T follicular helper cell (primary cell): ENCODE data around the gene DNAJB7.
"Not testable (repeated sequence)": the region's sequence is repeated elsewhere in the genome, so short reads cannot be mapped to it uniquely, and the experiment has no call there.

Experiments used
- DNase-seq: peaks from one replicate; pipeline ENCODE4 v3.0.0-alpha.2; 2020; ENCODE audit warnings: low read depth

Gene DNAJB7

DNA sequence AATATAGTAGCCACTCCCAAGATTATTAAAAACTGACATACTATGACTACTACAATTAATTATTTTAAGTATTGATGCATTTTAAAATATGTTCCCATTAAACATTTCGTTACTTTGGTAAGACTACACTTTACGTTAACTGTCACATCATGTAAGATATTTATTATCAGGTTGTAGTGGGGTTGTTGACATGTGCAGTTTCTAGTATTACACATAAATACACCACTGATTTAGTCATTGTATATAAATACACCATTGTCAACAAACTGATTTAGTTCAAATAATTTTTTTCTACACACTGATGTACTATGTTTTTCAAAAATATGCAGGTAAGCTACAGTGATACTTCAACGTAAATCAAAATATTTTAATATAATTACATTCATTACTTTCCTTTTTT is 17.0 kb downstream of the DNAJB7 start:
- no peak for DNase-seq

DNA sequence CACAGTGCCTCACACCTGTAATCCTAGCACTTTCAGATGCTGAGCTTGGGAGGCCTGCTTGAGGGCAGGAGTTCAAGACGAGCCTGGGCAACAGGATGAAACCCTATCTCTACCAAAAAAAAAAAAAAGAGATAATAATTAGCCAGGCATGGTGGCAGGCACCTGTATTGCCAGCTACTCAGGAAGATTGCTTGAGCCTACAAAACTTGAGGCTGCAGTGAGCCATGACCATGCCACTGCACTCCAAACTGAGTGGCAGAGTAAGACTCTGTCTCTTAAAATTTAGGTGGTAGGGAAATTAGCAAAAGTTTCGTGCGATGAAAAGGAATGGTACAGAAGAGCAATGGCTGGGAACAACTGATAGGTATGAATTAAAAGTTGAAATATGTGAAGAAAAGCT is 23.4 kb downstream of the DNAJB7 start:
- no peak for DNase-seq

DNA sequence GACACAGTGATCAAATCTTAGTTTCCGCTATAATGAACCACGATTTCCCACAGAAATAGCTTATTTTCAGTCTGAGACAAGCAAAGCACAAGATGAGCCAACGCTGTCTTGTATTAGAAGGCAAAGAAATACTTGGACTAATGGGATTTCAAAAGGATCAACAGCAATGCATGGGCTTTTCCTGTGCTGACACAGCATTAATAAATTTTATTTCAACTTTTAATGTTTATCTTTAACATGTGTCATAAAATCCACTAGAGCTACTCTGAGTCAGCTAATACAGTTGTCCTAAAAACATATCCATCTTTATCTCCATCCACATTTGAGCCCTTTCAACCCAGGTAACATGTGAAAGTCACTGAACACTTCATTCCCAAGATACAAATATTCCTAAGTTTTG is 27.3 kb downstream of the DNAJB7 start:
- DNase-seq: no peak

DNA sequence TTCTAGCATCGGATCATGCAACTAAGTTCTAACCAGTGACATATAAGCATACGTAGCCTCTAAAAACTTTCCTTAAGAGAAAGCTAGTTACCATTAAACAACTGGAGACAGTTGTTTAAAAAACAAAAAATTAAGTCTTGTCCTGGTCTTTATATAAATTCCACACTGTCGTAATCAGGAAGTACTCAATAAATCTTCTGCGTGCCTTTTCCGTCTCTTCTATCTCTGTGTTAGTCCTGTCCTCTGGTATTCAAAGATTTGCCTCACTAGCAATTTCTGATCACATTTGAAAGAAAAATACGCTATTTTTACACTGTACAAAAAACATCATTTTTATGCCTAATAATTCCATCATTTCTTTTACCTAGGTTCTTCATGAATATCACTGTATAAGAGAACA is 32.8 kb downstream of the DNAJB7 start:
- no peak for DNase-seq

DNA sequence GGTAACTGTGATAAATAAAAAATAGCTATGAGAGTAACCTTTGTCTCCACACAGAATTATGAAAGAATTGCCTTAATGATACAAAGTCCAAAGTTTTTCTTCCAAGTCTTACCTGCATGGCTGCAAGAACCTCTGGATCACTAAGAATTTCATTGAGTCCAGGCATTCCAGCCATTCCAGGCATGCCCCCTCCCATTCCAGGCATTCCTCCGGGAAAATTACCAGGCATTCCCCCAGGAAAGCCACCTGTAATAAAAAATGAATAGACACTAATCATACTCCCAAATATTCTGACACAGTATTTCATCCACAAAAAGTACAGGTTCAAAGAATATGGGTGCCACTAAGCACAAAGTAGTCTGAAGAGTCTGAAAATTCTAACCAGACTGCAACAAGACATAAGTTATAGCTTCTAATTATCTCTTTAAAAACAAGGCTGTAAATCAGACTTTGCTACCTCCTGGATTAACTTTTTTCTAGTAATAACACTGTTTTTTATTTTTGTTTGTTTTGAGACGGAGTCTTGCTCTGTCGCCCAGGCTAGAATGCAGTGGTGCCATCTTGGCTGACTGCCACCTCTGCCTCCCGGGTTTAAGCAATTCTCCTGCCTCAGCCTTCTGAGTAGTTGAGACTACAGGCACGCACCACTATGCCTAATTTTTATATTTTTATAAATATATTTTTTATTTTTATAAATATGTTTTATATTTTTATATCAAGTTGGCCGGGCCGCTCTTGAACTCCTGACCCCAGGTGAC is 34.8 kb downstream of the DNAJB7 start:
- no peak for DNase-seq

DNA sequence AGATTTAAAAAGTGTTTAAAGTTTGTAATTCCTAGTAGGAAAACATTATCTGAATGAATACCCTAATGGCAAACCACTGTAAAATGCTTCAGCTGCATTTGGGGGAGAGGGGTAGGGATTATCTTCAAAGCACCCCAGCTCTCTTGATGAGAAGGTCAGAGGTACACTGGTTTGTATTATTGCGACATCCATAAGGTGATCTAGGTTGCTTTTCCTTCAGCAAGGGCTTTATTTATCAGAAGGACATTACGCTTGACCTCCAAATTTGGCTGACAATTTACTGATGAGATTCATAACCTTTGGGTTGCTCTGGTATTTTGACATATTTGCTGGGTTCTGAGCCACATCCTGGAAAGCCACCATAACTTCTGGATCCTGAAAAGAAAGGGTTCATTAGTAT is 35.6 kb downstream of the DNAJB7 start:
- not testable (repeated sequence) for DNase-seq

DNA sequence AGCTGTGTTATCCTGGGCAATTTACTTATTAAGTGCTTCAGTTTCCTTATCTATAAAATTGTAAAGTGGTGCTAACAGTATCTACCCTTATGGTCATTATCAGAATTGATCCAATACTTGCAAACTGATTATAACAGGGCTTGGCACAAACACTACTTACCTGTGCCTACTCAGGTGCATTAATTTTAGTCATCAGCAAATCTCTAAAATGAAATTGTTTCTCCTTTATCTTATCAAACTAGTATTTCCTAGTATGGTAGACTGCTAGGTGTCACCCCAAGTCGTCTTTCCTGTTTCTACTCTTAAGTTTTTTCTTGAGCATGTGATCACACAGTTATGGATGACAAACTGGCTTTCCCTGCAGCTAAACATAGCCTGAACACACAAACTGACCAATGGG is 38.5 kb downstream of the DNAJB7 start:
- no peak for DNase-seq

DNA sequence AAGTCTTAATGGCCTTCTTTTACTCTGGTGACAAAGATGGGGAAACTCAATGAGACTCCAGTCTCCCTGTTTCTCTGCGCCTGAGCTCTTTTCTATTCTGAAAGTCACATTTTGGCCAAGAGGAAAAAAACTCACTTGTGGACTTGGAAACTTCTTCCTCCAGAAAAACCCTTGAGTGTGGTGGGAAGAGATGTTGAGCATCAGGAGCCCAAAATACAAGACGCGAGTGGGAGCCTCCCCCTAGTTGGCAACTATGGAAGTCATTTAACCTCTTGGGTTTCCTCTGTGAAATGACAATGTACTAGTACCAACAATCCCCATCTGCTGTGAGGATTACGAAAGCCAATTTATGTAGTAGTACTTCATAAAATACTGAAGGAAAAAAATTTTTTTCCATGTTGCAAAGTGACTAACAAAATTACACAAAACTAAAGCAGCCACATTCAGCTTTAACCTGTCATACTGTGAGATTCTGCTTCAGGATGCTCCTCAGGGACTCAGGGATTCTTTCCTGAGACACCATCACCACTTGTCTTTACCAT is 42.2 kb downstream of the DNAJB7 start:
- DNase-seq: no peak

DNA sequence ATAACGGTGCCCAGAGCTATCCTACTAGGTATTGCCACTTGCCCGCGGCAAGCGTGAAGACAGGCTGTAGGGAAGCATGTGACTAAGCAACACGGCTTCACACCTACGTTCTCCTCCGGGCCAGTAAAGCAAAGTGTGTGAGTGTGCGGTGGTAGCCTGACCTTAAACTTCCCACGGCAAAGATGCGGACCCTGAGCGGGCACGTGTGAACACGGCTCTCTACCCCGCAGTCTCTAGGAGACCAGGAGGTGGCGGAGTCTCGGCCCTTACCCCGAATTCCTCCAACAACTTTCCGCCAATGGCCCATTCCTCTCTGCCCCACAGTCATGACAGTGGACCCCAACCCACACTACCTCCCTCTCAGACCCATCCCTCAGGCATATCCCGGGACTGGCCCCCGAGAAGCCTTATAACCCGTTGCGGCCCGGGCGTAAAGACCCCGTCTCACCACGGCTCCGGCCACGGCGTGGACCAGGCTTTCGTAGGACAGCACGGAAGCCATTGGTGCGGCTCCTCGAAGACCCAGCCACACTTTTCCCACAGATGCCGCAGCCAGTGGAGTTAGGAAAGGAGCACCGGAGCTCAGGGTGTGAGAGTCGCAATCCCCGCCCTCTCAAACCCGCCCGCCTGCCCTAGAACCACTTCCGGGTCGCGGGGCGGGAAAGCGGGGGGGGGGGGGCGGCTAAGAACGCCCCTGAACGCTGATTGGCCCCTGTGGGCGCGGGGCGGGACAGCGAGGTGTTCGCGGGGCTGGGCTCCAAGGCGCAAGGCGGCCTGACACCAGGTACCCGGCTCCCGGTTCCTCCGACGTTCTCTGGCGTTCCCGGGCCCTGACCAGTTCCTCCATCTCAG is 42.9 kb downstream of the DNAJB7 start, which contains the start of gene SLC25A17:
TSS of gene SLC25A17 (minus strand) at position 600 of the 852 bp plus-strand sequence. CDS start at position 502, 98 bp downstream.
- DNase-seq: peak; percentile 83

DNA sequence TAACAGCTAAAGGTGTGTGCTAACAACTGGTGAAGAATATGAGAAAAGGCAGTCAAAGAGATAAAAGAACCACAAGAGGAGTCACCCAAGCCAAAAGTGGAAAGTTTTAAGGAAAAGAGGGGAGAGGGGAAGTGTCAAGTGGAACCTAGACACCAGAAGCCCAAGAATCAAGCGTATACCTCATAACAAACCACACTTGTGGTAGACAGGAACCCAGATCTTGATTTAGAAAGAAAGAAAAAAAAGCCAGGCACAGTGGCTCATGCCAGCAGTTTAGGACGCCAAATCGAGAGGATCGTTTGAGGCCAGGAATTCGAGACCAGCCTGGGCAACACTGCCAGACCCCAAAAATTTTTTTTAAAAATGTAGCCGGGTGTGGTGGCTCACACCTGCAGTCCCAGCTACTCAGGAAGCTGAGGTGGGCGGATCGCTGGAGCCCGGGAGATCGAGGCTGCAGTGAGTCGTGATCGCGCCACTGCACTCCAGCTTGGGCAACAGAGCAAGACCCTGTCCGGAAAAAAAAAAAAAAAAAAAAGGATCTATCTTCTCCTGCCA is 43.6 kb downstream of the DNAJB7 start:
- DNase-seq: no peak

DNA sequence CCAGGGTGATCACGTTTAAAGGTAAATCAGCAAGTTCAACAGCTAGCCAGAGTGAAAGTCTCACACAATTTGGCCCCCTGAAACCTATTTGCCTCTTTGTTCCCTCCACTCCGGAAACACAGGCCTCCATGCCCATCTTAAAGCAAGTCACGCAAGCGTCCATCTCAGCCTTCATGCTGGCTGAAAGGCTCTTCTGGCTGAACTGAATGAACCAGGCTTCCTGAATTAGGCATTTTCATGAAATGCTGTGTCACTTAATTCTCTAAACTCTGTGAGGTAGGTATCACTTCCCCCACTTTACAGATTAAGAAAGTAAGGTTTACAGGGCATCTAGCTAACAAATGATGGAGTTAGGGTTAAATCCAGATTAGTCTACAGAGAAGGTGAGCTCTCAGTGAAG is 44.2 kb downstream of the DNAJB7 start:
- DNase-seq: no peak

DNA sequence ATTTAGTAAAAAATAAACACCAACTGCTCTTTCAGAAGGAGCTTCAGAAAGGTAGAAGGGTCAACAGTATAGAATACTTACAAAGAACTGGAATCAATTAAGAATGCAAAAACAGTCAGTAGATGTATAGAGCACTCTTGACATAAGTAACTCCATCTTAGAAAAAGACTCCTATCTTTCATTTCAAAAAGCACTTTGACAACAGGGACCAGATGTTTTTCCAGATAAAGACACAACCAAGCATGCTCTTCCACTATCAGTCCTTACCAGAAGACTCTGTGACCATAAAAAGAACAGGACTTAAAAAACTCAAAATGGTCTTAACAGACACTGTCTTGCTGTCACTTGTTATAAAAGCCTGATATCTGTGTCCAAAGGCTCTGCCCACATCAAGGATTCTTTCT is 48.0 kb downstream of the DNAJB7 start:
- no peak for DNase-seq
